ENCODE results near the gene CR1. TPM values are rescaled to one million over a fixed set of nuclear protein-coding genes. Genes with fewer than 3 reads are reported as not detected.

CR1 gene
- total and polyA plus RNA-seq, 2 of the 8 experiments (the other 6 are each of a cell fraction or from before 2014, with no cell fraction given): 0.15 to 0.22 TPM

- H3K27me3 ChIP-seq (replicated peaks in 1 of 4; ENCODE audit: control insufficient read depth in 3 of 4, extremely low read depth in 1 of 4, insufficient read depth in 3 of 4, low read length in 3 of 4): no peaks in the 10 kb centered on the region
- no peak for DNase-seq (ENCODE audit: low read depth in 1 of 2, low spot score in 2 of 2)
- H4K91ac ChIP-seq (replicated peaks; ENCODE audit: insufficient read length, low read length): no peak overlapping the region
- no peak overlapping the region for H3K4me3 ChIP-seq (ENCODE audit: extremely low read depth in 1 of 4, insufficient read depth in 2 of 4, low read depth in 3 of 4, low read length in 4 of 4)
- no peak overlapping the region for H4K5ac ChIP-seq (ENCODE audit: insufficient read length, low read depth, low read length)
- POLR2A ChIA-PET (ENCODE audit: partially characterized antibody): no interaction called here
- H3K27ac ChIP-seq (ENCODE audit: low read depth, low read length): no peak overlapping the region
- H2BK20ac ChIP-seq (ENCODE audit: low read length): no peak overlapping the region
- TF ChIP-seq CREB1 (IDR thresholded peaks at IDR 0.05) (no peak), MAFK (IDR thresholded peaks at IDR 0.05; ENCODE audit: low read depth, low read length) (no peak), CHD1 (IDR thresholded peaks at IDR 0.05; ENCODE audit: low read depth, low read length) (no peak), RBBP5 (IDR thresholded peaks at IDR 0.05; ENCODE audit: borderline replicate concordance, low read depth, low read length) (no peak), SP2 (IDR thresholded peaks at IDR 0.05; ENCODE audit: low read length) (no peak), YY1 (IDR thresholded peaks at IDR 0.05; ENCODE audit: low read depth, low read length) (no peak), NANOG (IDR thresholded peaks at IDR 0.05; ENCODE audit: insufficient read depth, low read depth, low read length, poor library complexity, severe bottlenecking) (no peak), SIX5 (IDR thresholded peaks at IDR 0.05; ENCODE audit: low read depth, low read length) (no peak), CHD2 (IDR thresholded peaks at IDR 0.05; ENCODE audit: low read length) (no peak)
- TF ChIP-seq, protein P1, sequence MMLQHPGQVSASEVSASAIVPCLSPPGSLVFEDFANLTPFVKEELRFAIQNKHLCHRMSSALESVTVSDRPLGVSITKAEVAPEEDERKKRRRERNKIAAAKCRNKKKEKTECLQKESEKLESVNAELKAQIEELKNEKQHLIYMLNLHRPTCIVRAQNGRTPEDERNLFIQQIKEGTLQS (IDR thresholded peaks at IDR 0.05; ENCODE audit: insufficient read depth, low read depth, low read length): no peak
- H3K4me1 ChIP-seq (replicated peaks in 1 of 4; ENCODE audit: control insufficient read depth in 3 of 4, insufficient read depth in 4 of 4, low read length in 3 of 4): peaks cover 0 to 4% (median 0%) of the 10 kb centered on the region in 4 experiments; a peak in 4 of 7 replicates
- no peak overlapping the region for H4K8ac ChIP-seq (ENCODE audit: extremely low read depth, insufficient read depth, low read length)
- H4K20me1 ChIP-seq (replicated peaks in 1 of 2; ENCODE audit: control insufficient read depth in 1 of 2, insufficient read depth in 2 of 2, low read length in 2 of 2): no peaks in the 10 kb centered on the region
- no peak overlapping the region for H2BK120ac ChIP-seq (replicated peaks; ENCODE audit: low read depth, low read length)
- 100% methylated on average over 1 of the region's 1 CpG; no CpG with 5 or more reads in 1 of the 2 experiments for WGBS, 2 experiments (ENCODE audit: extremely low coverage in 1 of 2, insufficient coverage in 1 of 2, insufficient read length in 1 of 2, insufficient replicate concordance in 2 of 2, low coverage in 1 of 2, low lambda C conversion rate in 2 of 2, missing lambda C conversion rate in 1 of 2)
- no peak overlapping the region for H3K23ac ChIP-seq (ENCODE audit: insufficient read length)
- H3K14ac ChIP-seq (ENCODE audit: insufficient read length): no peak overlapping the region
- H3K79me2 ChIP-seq (ENCODE audit: control insufficient read depth in 1 of 2, insufficient read depth in 2 of 2, low read length in 2 of 2): no peaks in the 10 kb centered on the region
- H3K23me2 ChIP-seq (ENCODE audit: low read depth, low read length): no peaks in the 10 kb centered on the region; the same call in 1 of the 2 replicates
- H3K4me2 ChIP-seq (ENCODE audit: insufficient read depth in 1 of 2, low read depth in 2 of 2, low read length in 2 of 2): no peak overlapping the region
- FAIRE-seq: no peak
- no peak overlapping the region for H2BK12ac ChIP-seq (ENCODE audit: low read depth, low read length)
- H3K56ac ChIP-seq (replicated peaks; ENCODE audit: insufficient read length, low read depth, low read length): no peak overlapping the region
- CTCF ChIA-PET (ENCODE audit: partially characterized antibody): interaction anchor here (1.7 kb wide), 1 partner anchor 9 kb away, joined by 5 read pairs; no protein-coding TSS in a partner anchor
- H2AK5ac ChIP-seq (ENCODE audit: low read depth, low read length): no peak overlapping the region
- H3K36me3 ChIP-seq (ENCODE audit: control insufficient read depth in 2 of 4, insufficient read depth in 4 of 4, low read length in 3 of 4): peaks cover 0 to 5% (median 0%) of the 10 kb centered on the region in 4 experiments; a peak in 2 of 8 replicates
- no peak overlapping the region for H2BK5ac ChIP-seq (ENCODE audit: low read depth, low read length)
- H2BK15ac ChIP-seq (ENCODE audit: low read length): no peak overlapping the region
- no peaks in the 10 kb centered on the region for H3K79me1 ChIP-seq (ENCODE audit: low read depth, low read length)
- no peak overlapping the region for H2AFZ ChIP-seq (ENCODE audit: low read length)
- no peak overlapping the region for H3K18ac ChIP-seq (ENCODE audit: extremely low read depth, low read length)
- H3K9me3 ChIP-seq (ENCODE audit: insufficient read depth in 2 of 2, low read depth in 1 of 2, low read length in 1 of 2): no peaks in the 10 kb centered on the region; a peak in 2 of 4 replicates
- no peak overlapping the region for H3K4ac ChIP-seq (replicated peaks; ENCODE audit: insufficient read length, low read depth, low read length)
- no peak overlapping the region for H3K9ac ChIP-seq (replicated peaks in 1 of 4; ENCODE audit: extremely low read depth in 1 of 4, low read depth in 3 of 4, low read length in 3 of 4)
These were observed 131.0 kb downstream of the CR1 start for GRCh38 chr1:207626972-207627337.
